NCI-H1694 treated with DMSO at 0.1 percent for 48 hours (cell line): ENCODE measurements around the gene KCNIP4.

Experiments
- DNase-seq: peaks from one replicate; lab custom pipeline; 2025; lab: John Stamatoyannopoulos, UW

KCNIP4 gene

DNA sequence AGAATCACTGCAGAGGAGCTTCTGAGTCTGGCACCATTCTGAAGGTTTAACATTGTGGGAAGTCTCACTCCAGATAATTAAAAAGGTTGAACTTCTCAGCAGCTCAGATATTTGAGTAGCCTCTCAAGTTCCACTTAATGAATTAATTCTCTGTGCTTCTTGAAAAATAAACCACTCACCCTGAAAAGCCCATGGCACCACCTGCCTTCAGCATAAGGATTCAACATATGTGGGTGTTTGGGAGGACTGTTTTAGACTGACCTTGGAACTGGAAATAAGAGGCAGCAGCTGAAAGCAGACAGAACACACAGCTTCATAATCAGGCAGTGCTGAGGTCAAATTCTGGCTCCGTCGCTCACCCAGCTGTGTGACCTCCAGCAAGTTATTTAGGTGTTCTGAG is 100.6 kb downstream of the KCNIP4 start:
- no peak for DNase-seq

DNA sequence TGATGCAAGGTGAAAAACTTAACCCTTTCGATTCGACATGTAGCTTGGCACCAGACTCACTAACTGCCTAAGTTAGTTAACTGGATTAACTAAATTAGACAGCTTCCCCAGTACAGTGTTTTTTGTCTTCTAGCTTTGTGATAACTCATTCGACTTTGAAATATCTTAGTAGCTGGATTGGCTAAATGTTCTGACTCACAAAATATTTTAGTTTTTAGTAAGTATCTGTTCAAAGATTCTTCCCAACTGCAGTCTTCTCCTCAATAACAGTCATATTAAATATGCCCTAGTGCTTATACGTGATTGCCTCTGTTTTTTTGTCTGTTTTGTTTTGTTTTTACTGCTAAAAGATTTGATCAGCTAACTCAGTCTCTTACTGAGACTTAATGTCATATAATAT is 102.9 kb downstream of the KCNIP4 start:
- no peak for DNase-seq

DNA sequence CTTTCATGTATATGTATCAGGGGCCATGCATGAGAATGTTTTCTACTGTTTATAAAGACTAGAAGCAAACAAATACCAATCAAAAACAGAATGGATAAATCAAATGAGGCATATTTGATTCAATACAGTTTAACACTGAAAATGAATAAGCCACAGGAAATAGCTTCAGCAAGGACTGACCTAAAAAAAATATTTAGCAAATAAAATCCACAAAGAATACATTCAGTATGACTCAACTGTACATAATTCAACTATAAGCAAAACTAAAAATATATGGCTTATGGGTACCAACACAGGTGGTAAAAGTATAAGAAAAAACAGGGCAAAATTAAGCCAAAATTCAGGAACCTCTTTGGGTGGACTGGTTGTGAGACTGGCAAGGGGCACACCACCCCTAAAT is 112.9 kb downstream of the KCNIP4 start:
- no peak for DNase-seq

DNA sequence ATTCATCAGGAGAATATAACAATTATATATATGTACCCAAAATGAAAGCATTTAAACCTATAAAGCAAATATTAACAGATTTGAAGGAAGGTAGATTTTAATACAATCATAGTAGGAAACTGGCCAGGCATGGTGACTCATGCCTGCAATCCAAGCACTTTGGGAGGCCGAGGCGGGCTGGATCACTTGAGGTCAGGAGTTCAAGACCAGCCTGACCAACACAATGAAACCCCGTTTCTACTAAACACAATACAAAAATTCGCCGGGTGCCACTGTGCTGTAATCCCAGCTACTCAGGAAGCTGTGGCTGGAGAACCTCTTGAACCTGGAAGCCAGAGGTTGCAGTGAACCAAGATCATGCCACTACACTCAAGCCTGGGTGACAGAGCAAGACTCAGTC is 118.3 kb downstream of the KCNIP4 start:
- DNase-seq = no peak

DNA sequence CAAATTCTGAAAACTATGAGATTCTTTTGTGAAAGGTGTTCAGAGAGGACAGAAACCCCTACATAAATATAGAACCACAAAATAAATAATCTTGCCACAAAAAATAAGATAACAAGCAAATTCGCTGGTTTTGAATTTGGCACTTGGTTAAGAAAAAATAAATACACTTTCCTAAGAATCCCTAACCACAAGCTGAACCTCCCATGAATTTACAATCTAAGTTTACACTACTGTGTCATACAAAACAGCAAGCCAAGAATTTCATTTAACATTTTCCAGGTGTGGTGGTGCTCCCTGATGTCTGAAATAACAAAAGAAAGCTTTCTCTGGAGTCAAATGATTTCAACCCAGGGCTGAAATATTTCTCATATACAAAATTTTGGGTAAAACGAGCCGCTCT is 121.0 kb downstream of the KCNIP4 start:
- no peak for DNase-seq

DNA sequence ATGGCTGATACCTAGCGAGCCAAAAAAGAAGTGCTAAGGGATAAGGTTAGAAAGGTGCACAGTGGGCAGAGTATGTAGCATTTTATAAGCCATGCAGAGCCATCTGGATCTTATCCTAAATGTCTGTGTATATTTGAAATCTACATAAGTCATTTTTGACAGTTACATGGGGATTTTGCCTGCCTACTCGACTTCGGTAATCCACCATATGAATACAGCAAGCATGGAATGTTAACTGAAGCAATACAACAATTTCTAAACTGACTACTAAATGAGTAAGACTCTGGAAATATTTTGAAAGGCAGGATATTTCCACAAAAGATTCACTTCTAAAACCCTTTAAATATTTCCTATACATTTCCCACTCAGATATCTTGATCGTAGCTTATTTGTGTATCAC is 122.5 kb downstream of the KCNIP4 start:
- no peak for DNase-seq

DNA sequence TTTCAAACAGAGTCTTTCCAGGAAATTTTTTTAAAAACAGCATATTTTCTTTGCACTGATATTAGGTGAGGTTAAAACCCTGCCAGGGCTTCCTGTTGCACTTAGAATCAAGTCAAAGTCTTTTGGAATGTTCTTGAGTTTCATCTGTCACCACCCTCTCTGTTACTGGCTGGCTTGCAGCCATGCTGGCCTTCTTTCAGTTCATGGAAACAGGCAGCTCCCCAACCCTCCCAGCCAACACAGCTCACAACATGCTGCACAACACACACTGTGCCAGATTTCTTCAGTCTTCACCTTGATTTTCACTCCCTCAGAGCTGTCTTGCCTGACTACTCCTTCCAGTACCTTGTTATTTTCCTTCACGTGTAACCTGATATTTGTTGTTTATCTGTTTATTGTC is 129.5 kb downstream of the KCNIP4 start:
- no peak for DNase-seq

DNA sequence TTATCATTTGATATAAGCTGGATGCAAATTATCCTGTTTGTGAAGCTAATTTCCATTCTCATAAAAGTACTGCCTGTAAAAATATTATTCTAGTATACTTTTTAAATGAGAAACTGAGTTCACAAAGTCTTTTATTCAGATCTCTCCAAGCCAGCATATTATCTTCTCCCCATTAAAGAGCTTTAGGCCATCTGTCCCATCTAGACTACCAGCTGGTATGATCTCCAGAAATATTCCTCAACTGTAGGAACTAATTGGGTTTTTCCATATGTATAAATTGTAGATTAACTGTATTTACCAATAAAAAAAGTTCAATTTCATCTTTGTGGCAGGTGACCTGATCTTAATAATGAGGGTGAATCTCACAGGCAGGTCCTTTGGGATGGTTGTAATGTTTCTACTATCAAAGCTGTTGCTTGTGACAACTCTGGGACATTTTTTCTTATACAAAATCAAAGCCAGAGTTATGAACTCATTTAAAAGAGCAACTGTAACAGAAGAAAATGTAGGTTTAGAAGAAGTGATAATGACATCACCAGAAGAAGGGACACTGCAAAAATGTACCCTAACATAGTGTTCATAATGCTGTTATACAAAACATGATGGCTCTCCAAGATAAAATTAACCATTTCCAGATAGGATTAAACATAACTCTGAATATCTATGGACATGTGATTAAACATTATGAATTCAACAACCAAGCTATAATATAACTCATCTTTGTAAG is 132.8 kb downstream of the KCNIP4 start:
- no peak for DNase-seq

DNA sequence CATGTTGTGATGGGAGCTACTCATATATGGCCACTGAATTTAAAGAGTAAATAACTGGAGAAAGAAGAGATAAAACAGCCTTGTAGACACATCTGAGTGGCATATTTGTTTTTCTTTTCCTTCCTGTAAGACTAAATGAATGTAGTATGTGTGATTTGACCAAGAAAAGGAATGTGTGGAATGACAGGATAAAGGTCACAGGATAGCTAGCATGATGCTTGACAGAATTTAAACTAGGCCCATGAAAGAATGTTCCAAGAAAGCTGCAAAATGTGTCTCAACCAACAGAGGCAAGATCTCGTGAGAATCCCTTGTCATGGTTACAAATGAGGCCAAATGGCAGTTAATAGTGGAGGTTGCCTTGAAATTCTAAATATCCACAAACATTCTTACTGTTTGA is 137.0 kb downstream of the KCNIP4 start:
- no peak for DNase-seq

DNA sequence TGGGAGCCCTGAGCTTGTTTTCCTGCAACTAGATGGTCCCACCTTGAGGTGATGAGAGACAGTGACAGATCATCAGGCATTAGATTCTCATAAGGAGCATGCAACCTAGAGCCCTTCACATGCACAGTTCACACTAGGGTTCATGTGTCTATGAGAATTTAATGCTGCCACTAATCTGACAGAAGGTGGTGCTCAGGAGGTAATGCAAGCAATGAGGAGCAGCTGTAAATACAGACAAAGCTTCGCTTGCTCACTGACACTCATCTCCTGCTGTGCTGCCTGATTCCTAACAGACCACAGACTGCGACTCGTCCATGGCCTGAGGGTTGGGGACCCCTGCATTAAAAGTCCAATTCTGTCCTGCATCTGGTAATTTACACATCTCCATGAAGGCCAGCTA is 141.6 kb downstream of the KCNIP4 start:
- no peak for DNase-seq

DNA sequence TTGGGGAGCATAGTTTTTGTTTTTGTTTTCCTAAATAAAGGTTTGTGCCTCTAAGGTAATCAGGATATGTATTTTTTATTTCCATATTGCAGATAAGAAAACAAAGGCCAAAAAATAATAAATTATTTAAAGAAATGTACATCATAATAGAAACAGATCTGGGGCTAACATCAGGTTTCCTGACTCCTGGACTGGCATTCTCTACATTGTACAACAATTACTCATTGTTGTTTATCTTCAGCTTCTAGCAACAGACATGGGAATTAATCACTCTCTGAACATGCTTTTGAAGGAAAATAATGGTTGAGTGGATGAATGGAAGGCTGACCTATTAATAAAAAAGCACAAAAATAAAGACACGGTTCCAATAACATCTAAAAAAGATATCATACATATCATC is 146.2 kb downstream of the KCNIP4 start:
- no peak for DNase-seq

DNA sequence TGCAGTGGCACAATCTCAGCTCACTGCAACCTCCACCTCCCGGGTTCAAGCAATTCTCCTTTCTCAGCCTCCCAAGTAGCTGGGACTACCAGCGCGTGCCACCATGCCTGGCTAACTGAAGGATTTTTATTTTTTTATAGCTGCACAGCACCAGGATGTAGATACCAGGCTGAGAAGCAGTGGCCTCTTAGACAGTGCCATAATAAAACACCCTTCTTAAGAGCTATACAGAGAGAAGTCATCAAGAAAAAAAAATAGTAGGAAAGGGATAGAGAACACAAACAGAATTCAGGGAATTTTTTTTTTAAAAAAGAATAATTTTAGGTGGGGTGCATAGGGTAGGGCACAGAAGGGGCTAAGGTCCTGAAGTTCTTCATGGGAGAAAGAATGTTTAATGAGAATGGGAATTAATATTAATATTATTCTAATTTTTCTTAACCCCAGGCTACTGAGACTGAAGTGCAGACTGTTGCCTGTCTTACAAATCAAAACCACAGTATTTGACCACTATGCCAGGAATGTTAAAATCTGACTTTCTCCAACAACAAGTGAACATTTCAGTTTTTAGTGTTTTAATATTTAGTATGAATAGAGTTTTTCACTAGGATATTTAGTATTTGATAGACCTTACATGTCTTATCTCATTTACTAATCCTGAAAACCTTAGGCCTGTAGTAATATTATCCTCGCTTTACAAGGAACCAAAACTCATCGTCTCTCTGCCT is 146.7 kb downstream of the KCNIP4 start:
- DNase-seq = no peak

DNA sequence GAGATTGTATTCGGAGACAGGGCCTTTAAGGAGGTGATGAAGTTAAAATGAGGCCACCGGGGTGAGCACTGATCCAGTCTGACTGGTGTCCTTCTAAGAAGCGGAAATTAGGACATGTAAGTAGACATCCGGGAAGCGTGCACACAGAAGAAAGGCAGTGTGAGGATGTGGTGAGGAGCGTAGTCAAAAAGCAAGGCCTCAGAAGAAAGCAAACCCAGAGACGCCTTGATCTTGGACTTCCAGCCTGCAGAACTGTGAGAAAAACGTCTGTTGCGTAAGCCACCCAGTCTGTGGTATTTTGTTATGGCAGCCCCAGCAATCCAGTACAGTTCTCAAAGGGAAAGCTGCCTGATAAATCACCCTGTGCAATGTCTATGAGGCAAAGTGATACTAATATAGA is 153.5 kb downstream of the KCNIP4 start:
- no peak for DNase-seq

DNA sequence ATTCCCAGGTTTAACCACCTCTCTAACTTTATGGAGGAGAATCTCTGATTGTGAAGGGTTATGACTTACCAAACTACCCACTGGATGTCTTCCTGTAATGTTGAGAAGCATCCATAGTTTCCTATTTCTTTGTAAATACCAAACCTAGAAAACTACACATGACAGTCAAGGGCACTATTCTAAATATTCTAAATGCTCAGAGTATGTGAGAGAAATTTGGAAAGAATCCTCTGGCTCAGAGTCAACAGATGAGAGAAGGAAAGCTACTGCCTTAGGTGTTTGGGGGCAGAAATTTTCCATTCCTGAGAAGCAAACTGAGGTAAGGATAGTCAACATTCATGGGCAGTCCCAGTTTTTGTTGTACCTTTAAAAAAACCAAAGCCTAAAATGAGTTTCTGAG is 155.8 kb downstream of the KCNIP4 start:
- no peak for DNase-seq

DNA sequence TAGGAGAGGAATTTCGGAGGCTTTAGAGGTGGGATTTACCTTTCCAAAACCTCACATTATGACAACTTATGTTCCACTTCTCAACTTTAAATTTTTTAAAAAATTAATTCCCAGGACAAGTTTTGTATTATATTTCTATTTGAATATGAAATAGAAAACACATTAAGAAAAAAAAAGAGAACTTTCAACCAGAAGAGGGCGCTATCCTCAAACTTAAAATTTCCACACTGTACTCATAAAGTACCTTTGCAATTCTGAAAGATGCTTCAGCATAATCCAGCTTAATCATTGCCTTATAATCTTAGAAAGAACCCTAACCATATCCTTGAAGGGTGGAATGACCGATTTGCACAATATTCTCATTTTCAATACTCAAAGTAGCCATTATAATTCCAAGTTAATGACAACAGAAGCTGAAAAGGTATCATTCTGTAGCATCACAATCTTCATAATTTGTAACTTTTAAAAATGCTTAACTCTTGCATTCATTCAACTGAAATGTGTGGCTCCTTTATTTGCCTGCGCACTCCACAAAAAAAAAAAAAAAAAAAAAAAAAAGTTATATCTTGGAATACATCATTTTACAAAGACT is 158.0 kb downstream of the KCNIP4 start:
- DNase-seq = peak; percentile 15

DNA sequence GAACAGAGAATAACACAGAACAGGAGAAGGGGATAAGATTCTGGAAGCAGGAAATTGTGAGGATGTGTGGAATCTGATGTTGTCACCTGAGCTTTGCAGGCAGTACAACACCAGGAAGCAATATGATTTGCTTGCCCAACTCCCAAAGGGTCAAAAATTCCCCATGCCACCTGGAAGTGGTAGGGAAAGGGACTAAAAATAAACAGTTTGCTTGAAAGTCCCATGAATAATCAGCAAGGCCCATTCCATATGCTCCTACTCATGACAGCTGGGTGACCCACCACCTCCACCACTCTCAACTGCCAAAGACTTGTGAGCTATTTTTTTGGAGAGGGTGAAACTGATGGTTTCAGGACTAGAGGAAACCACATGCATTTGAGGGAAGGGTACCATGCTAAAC is 168.4 kb downstream of the KCNIP4 start:
- DNase-seq = no peak

DNA sequence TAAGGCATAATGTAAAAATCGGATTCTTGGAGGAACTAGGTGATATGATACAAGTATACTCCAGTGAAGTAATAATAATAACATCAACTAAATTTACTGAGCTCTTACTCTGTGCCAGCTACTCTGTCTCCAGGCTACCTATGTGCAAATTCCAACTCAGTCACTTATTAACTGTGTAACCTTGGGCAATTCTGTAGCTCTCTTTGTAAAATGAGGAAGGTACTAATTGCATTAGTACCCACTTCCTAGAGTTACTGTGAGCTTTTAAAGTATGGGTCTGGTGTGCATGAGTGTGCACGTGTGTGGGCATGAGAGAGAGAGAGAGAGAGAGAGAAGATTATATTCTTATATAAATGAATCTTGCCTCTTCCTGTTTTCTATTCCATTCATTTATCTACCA is 169.9 kb downstream of the KCNIP4 start:
- DNase-seq = no peak

DNA sequence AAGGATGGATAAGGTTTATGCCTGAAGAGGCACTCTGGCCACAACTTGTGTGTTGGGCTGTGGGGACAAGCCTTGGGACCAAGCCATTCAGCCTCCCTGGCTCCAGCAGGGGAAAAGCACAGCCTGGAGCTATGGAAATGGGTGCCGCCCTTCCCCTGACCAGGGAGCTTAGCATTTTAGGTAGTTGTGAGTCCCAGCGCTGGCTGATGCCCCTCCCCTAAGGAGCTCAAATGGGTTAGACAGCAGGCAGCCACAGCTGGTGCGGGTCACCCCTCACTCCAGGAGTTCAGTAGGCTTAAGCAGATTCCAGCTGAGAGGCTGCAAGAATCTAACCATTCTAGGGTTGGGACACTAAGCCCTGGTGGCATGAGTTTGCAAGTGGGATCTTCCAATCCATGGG is 172.9 kb downstream of the KCNIP4 start:
- no peak for DNase-seq

DNA sequence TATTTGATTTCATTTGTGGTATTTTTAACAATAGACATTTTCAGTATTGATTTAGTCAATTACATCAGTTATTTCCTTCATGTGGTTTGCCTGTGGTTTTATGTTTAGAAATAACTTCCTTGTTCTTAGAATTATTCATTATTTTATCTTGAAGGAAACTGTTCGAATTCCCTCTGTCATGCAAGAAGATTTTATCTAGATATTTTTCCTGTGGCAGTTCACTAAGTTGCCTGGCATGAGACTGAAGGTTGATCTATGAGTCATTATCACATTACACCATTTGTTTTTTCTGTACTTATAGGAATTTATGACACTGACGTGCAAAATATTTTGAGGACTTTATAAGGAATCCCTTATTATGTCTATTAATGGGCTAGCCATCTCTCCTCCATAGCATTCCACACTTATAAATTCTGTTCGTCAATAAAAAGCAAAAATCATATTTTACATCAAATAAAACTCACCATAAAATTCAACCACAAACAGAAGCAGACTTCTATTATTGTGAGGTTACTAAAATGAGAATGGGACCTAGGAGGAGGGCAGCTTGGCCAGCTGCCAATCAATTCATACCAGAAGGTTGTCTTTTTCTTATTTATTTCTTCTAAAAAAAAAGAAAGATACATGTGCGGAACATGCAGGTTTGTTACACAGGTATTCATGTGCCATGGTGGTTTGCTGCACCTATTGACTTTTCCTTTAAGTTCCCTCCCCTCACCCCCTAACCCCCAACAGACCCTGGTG is 179.0 kb downstream of the KCNIP4 start:
- no peak for DNase-seq

DNA sequence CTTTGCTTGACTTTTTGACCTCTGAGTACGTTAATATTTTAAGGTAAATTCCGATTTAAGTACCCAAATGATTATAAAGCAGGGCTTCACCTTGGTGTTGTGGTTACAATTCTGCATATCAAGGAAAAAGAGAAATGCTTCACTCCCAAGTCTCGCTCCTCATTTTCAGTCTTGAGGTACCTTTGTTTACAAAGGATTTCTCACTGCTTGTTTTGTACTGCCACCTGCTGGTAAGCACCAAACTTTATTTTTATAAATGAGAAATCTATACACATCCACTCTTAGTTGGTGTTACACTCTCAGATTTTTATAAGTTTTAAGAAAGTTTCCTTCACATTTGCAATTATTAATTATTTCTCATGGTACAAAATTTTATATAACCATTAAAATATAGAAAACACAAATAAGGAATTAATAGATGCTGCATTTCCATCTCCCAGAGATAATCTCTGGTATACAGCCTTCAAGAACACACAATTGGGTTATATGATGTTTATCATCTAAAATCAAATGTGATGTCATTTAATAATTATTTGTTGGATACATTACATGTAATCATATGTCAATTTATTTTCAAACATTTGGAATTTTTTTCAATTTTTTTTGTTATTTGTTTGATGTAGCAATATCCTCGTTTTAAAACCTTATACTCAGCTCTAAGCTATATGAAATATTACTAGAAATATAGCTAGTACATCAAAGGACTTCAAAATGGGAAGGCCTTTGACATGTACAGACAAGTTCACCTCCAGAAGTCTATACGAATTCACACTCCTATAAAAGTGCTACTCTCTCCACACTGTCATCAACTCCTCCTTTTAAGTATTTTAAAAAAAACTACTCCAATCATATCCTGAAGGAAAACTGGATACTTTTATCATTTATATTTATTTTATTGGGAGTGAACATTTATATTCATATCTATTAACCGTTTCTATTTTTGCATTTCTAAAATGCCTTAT is 179.9 kb downstream of the KCNIP4 start:
- peak; percentile 56 for DNase-seq

DNA sequence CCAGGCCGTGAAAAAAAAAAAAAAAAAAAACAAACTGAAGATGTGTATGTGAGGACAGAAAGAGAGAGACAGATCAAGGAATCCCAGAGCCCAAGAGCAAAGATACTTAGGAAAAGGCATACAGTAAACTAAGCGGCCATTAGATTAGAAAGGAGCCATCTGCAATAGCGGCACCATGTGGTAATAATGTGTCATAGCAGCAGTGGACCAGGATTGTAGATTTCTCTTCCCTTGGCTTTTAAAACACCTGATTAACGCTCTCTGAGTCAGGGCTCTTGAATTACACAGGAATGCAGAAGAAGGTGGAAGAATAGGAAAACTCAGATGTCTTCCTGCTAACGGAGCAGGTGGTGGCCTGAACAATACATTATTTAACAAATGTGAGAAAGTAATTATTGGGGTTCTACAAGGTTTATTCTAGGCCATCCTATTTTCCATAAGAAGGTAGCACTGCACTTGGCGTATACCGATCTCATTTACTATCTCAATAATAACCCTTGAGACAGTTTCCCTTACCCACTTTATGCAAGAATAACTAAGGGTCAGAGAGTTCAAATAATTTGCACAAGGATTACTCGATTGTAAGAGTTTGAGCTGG is 182.7 kb downstream of the KCNIP4 start:
- DNase-seq = peak; percentile 53
